ENCODE data around the gene SCN9A.
"Not testable (repeated sequence)": the region's sequence is repeated elsewhere in the genome, so short reads cannot be mapped to it uniquely, and the experiment has no call there.

SCN9A gene

DNA sequence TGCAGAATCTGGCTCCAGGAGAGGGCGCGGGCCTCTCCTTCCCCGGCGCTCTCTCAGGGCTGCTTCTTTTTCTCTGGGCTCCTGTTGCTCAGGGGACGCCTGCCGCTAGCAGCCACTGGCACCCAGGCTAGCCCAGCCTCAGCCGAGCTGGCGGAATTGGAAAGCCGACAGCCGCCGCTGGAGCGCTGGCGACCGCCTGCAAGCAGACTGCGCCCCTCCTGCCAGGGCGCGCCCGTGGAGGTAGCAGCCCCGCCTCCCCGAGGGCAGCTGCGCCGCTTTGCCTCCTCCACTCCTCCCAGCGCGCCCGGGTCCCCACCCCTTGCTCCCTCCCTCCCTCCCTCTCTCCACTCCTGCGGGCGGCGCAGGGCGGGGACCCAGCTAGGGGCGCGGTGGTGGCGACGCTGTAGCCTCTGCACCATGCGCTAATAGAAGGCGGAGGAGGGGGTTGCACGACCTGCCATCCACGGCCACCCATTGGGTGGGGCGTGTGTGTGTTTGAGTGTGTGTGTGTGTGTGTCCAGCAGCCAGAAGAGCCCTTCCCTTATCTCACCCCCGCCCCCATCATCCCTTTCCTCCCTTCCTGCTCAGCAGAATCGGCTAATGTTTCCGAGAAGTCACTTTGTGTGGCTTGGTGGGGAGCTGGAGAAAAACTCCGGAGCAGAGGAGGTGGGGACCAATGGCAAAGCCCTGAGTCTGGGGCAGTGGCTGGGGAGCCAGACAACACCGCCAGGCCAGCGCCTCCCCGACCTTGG lies at the start of gene SCN9A:
TSS of gene SCN9A (minus strand) at position 209 of the 752 bp plus-strand sequence. CDS start 64,188 bp downstream, outside the sequence.
- H3K36me3 ChIP-seq (ENCODE audit: insufficient read depth, low read length), result no peaks in the 10 kb centered on the region
- no peaks in the 10 kb centered on the region for H3K9me3 ChIP-seq (ENCODE audit: control insufficient read depth, insufficient read depth, low read length)
- peaks cover 14% of the 10 kb centered on the region for H3K4me1 ChIP-seq (ENCODE audit: insufficient read depth, low read length)
- H3K9ac ChIP-seq (ENCODE audit: low read depth, low read length), result peak within 1 kb of the TSS; percentile 73

DNA sequence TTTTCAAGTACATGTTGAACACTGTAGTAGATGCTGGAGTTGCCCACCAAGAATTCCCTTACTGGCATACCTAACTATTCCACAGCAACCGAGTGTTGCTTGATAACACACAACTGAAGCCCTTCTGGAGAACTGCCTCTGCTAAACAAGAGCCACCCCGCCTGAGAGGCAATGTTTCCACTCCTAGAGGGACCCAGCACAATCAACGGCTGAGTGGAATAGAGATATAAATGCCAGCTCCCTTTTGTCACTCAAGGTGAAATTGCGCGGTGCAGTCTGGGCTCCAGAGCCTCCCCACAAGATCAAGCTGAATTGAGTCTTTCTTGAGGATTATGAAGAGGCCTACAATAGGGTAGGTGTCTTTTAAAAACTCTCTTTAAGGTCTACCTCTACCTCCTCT lies 49.1 kb upstream of the SCN9A start:
- Histone ChIP-seq H3K9ac (ENCODE audit: low read depth, low read length) (no peak overlapping the region), H3K36me3 (ENCODE audit: insufficient read depth, low read length) (no peaks in the 10 kb centered on the region)

DNA sequence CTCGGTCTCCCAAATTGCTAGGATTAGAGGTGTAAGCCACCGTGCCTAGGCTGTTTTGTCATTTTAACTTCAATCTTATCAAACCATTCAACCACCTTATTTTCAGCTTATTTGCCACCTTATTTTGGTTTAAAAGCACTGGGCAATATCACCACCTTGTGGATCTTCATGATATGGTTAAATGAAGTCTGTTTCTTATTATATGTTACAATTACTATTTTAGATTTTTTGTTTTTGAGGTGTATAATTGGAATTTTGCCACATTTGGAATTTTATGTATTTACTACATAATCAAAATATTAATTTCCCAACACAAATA lies 43.8 kb upstream of the SCN9A start:
- Histone ChIP-seq H3K9ac (ENCODE audit: low read depth, low read length) (no peak overlapping the region), H3K9me3 (ENCODE audit: control insufficient read depth, insufficient read depth, low read length) (no peaks in the 10 kb centered on the region), H3K36me3 (ENCODE audit: insufficient read depth, low read length) (no peaks in the 10 kb centered on the region), H3K4me1 (ENCODE audit: insufficient read depth, low read length) (no peaks in the 10 kb centered on the region)

More for the DNA sequence above, 49.1 kb upstream of the SCN9A start:
- Histone ChIP-seq H3K4me1 (ENCODE audit: insufficient read depth, low read length) (no peaks in the 10 kb centered on the region), H3K9me3 (ENCODE audit: control insufficient read depth, insufficient read depth, low read length) (no peaks in the 10 kb centered on the region)

DNA sequence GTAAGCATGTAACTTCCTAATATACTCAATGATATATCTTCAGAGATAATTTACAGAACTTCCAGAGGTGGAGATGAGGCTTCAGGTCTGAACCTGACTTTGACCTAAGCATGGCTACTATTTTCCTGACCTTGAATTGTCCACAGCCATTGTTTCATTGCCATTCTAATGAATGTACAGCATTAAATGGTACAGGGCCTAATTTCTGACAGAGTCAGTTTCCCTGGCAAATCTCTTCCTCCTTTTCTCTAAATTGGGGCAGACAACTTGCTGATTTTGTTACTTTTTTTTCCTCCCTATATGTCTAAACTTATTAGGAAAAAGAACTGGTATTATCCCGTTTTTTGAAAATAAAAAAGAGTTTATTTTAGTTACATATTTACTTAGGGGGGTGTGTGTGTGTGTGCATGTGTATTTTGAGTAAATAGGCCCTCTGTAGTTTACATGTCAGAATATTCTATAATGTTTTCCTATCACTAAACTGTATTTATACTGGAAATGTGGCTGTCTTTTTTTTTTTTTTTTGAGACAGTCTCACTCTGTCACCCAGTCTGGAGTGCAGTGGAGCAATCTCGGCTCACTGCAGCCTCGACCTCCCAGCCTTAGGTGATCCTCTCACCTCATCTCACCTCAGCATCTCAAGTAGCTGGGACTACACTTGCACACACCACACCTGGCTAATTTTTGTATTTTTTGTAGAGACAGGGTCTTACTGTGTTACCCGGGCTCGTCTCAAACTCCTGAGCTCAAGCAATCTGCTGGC lies 43.3 kb upstream of the SCN9A start:
- Histone ChIP-seq H3K9me3 (ENCODE audit: control insufficient read depth, insufficient read depth, low read length) (no peaks in the 10 kb centered on the region), H3K36me3 (ENCODE audit: insufficient read depth, low read length) (no peaks in the 10 kb centered on the region), H3K4me1 (ENCODE audit: insufficient read depth, low read length) (no peaks in the 10 kb centered on the region), H3K9ac (ENCODE audit: low read depth, low read length) (no peak overlapping the region)

- H3K4me1 ChIP-seq (ENCODE audit: insufficient read depth, low read length), result no peaks in the 10 kb centered on the region
These were observed 41.9 kb upstream of the SCN9A start for GRCh38 chr2:166417669-166418068.

DNA sequence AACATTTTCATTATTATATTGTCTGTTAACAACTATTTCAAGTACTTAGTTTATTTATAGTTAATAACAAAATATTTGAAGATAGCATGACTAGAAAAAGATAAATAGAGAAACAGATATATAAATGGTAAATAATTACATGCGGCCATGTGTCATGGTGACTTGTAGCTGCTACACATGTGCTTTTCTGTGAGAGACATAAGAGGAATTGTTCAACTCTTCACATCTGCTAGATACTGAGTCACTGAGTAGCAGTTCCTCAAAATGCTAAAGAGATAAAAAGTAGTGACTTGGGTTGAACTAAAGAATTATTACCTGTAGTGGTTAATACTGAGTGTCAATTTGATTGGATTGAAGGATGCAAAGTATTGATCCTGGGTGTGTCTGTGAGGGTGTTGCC lies 37.5 kb upstream of the SCN9A start:
- no peaks in the 10 kb centered on the region for H3K36me3 ChIP-seq (ENCODE audit: insufficient read depth, low read length)

More at GRCh38 chr2:166417669-166418068, 41.9 kb upstream of the SCN9A start:
- H3K36me3 ChIP-seq (ENCODE audit: insufficient read depth, low read length), result no peaks in the 10 kb centered on the region
- no peaks in the 10 kb centered on the region for H3K9me3 ChIP-seq (ENCODE audit: control insufficient read depth, insufficient read depth, low read length)
- no peak overlapping the region for H3K9ac ChIP-seq (ENCODE audit: low read depth, low read length)

DNA sequence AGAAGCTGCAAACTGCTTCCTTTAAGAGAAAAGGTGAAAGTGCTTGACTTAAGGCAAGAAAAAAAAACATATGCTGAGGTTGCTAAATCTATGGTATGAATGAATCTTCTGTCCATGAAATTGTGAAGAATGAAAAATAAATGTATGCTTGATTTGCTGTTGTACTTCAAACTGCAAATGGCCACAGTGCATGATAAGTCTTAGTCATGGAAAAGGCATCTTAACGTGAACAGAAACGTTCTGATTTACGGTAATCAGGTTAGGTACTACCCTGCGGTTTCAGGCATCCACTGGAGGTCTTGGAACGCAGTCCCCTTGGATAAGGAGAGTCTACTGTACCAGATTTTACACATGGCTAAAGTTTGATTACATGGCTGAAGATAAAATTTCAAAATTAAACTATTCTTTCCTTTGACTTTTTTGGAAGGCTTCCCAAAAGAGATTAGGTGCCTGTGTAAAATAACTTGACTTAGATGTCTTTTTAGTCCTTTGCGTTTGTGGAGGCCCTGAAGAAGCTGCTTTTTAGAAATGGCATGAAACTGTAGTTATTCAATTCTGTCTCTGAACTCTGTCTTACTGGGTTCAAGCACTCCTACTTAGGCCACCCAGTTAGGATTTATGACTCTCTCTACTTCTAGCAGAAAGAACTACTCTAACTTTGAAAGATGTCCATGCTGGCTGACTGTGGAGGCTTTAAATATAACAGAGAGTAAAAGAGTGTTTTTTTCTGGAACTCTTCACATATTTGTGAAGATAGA lies 35.9 kb upstream of the SCN9A start:
- H3K9me3 ChIP-seq (ENCODE audit: control insufficient read depth, insufficient read depth, low read length), result no peaks in the 10 kb centered on the region
- no peaks in the 10 kb centered on the region for H3K36me3 ChIP-seq (ENCODE audit: insufficient read depth, low read length)
- no peak overlapping the region for H3K9ac ChIP-seq (ENCODE audit: low read depth, low read length)
- H3K4me1 ChIP-seq (ENCODE audit: insufficient read depth, low read length), result peaks cover 4% of the 10 kb centered on the region; the same call in 1 of the 2 replicates

More for the DNA sequence above, 37.5 kb upstream of the SCN9A start:
- H3K9me3 ChIP-seq (ENCODE audit: control insufficient read depth, insufficient read depth, low read length), result no peaks in the 10 kb centered on the region
- no peak overlapping the region for H3K9ac ChIP-seq (ENCODE audit: low read depth, low read length)
- H3K4me1 ChIP-seq (ENCODE audit: insufficient read depth, low read length), result peaks cover 4% of the 10 kb centered on the region; the same call in 1 of the 2 replicates

- Histone ChIP-seq H3K9ac (ENCODE audit: low read depth, low read length) (no peak overlapping the region), H3K9me3 (ENCODE audit: control insufficient read depth, insufficient read depth, low read length) (no peaks in the 10 kb centered on the region), H3K36me3 (ENCODE audit: insufficient read depth, low read length) (no peaks in the 10 kb centered on the region), H3K4me1 (ENCODE audit: insufficient read depth, low read length) (peaks cover 4% of the 10 kb centered on the region; the same call in 1 of the 2 replicates)
These were observed 35.2 kb upstream of the SCN9A start for GRCh38 chr2:166410828-166411472.

DNA sequence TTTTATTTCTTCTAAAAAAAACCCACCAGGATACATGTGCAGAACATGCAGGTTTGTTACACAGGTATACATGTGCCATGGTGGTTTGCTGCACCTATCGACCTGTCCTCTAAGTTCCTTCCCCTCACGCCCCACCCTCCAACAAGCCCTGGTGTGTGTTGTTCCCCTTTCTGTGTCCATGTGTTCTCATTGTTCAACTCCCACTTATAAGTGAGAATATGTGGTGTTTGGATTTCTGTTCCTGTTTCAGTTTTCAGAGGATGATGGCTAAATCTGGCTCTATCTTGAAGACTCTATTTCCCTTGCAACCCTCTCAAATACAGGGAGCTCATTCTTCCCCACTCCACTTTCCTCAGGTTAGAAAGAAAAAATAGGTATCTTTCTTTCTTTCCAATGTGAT lies 32.0 kb upstream of the SCN9A start:
- not testable (repeated sequence) for H3K4me1 ChIP-seq (ENCODE audit: insufficient read depth, low read length); H3K36me3 ChIP-seq (ENCODE audit: insufficient read depth, low read length); H3K9me3 ChIP-seq (ENCODE audit: control insufficient read depth, insufficient read depth, low read length); H3K9ac ChIP-seq (ENCODE audit: low read depth, low read length)

DNA sequence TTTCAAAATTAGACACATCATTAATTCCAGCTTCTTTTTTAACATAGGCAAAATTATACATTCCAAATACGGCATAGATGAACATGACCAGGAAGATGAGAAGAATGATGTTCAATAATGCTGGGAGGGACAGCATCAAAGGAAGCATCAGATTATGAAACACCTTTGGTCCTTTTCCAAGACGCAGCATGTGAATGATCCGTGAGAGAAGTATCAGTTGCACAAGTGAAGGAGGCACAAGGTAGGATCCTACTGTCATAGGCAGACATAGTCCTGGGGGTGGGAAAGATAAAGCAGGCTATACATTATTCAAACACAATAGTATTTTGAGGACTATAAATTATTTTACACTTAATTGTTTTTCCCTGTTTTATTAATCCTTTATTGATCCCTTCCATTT lies 30.6 kb upstream of the SCN9A start:
- Histone ChIP-seq H3K9ac (ENCODE audit: low read depth, low read length) (no peak overlapping the region), H3K9me3 (ENCODE audit: control insufficient read depth, insufficient read depth, low read length) (no peaks in the 10 kb centered on the region), H3K36me3 (ENCODE audit: insufficient read depth, low read length) (no peaks in the 10 kb centered on the region), H3K4me1 (ENCODE audit: insufficient read depth, low read length) (no peaks in the 10 kb centered on the region)

GRCh38 chr2:166405569-166405926 lies 29.8 kb upstream of the SCN9A start:
- no peak overlapping the region for H3K9ac ChIP-seq (ENCODE audit: low read depth, low read length)
- no peaks in the 10 kb centered on the region for H3K9me3 ChIP-seq (ENCODE audit: control insufficient read depth, insufficient read depth, low read length)
- H3K4me1 ChIP-seq (ENCODE audit: insufficient read depth, low read length), result no peaks in the 10 kb centered on the region
- no peaks in the 10 kb centered on the region for H3K36me3 ChIP-seq (ENCODE audit: insufficient read depth, low read length)

DNA sequence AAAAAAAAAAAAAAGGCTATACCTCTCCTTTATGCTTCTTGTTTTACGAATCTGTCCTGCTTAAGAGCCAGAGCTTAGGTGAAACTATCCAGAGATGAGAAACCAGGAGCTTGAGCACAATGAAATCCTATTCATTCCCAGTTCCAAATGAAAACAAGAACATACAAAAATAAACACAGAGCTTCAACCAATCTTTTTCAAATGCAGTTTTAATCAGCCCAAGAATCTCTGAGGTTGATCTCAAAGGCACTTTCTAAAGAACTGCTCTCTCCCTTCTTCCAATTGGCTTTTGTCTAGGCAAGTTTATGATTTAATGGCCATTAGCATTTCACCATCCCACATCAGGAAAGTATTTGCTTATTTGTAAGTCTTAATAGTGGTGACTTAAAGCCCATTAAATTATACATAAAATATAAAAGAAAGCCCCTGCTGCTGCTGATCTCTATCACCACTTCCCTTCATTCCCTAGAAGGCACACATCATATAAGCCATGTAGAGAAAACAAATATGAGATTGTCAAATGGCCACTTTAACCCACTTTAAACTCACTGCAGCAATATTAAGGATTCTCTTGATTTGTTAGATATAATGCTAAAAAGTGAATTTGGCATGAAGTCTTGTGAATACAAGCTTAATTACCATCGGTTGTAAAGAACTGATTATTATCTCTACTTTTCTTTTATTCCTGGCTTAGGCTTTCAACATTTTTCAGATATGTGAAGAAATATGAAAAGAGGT lies 29.3 kb upstream of the SCN9A start:
- no peaks in the 10 kb centered on the region for H3K4me1 ChIP-seq (ENCODE audit: insufficient read depth, low read length)
- no peaks in the 10 kb centered on the region for H3K36me3 ChIP-seq (ENCODE audit: insufficient read depth, low read length)
- no peaks in the 10 kb centered on the region for H3K9me3 ChIP-seq (ENCODE audit: control insufficient read depth, insufficient read depth, low read length)
- H3K9ac ChIP-seq (ENCODE audit: low read depth, low read length), result no peak overlapping the region

DNA sequence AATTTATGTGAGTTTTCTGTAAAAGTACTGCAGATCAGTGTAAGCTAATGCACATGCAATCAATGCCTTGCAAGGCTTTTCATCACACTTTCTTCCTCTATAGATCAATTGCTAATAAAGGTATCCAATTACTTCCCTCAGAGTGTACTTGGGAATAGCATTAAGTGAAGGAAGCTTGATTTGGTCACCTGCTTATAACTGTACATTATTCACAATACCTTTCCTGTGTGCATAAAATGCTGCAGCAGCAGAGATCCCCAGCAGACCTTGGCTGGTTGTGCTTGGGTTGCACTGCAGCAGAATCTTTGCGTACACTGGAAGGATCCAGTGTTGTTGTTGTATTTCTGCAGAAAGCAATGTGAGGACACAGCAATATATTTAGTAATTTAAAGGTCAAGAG lies 18.5 kb upstream of the SCN9A start:
- Histone ChIP-seq H3K9ac (ENCODE audit: low read depth, low read length) (no peak overlapping the region), H3K4me1 (ENCODE audit: insufficient read depth, low read length) (no peaks in the 10 kb centered on the region), H3K36me3 (ENCODE audit: insufficient read depth, low read length) (no peaks in the 10 kb centered on the region), H3K9me3 (ENCODE audit: control insufficient read depth, insufficient read depth, low read length) (no peaks in the 10 kb centered on the region)

DNA sequence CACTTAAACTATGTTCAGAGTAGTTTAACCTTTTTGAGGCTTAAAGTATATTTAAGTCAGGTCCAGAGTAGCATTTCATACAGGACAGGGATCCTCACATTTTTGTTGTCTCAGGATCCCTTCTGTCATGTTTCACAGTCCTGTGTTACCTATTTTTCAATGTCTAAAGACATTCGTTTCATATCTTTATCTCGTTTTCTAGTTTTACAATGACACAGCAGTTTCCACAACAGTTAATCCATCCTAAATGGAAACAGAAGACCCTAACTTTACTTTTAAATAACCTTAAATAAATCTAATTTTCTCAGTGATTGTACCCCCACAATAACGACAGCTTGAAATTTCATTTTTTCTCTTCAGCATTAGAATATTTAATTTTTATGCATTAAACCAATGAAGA lies 17.3 kb upstream of the SCN9A start:
- no peak overlapping the region for H3K9ac ChIP-seq (ENCODE audit: low read depth, low read length)
- no peaks in the 10 kb centered on the region for H3K9me3 ChIP-seq (ENCODE audit: control insufficient read depth, insufficient read depth, low read length)
- H3K36me3 ChIP-seq (ENCODE audit: insufficient read depth, low read length), result no peaks in the 10 kb centered on the region
- H3K4me1 ChIP-seq (ENCODE audit: insufficient read depth, low read length), result no peaks in the 10 kb centered on the region
